SW 1271 (cell line): Measurements from ENCODE around the gene HOXA3.

Experiments used
- DNase-seq, 2 experiments: peaks; one replicate each; lab custom pipeline; 2025; lab: John Stamatoyannopoulos, UW

The HOXA3 gene

GRCh38 chr7:27189295-27189996 is 37.1 kb upstream of the HOXA3 start:
- no peak for DNase-seq

DNA sequence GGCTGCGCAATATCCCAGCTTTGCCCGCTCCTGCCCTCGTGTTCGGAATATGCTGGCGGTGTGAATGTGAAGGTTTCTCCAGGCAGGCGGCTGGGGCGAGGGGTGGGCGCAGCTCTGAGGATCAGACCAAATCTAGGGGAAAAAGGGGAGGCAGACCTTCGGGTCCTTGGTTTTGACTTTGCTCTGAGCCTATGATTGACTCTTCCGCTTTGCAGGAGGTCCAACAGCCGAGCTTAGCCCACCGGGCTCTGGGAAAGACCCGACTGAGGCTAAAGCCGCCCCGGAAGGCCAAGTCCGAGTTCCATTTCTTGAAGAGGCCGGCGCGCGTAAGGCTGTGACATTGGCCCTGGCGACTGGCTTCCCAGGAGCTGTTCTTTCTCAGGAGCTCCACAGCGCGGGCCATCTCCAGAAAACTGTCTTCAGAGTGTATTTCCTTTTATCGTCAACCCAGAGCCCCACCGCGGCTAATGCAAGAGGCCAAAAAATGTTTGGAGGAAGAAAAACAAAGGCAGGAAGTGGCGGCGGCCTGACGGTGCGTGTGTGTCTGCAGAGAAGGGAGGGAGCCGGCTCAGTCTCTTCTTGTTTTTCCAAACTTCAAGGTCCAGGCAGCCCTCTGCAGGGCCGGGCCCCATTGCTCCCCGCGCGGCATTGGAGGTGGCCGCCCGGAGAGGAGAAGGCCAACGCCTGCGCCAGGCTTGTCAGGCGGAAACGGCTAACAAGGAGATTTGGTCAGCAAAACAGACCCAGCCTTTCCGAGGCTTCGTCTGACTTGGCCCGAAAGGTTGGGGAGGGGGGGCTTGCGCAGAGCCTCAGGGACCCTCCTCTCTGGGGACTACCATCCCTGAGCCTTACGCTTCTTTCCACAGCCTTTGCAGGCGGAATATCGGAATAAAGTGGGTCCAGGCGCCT is 36.3 kb upstream of the HOXA3 start:
- no peak for DNase-seq

DNA sequence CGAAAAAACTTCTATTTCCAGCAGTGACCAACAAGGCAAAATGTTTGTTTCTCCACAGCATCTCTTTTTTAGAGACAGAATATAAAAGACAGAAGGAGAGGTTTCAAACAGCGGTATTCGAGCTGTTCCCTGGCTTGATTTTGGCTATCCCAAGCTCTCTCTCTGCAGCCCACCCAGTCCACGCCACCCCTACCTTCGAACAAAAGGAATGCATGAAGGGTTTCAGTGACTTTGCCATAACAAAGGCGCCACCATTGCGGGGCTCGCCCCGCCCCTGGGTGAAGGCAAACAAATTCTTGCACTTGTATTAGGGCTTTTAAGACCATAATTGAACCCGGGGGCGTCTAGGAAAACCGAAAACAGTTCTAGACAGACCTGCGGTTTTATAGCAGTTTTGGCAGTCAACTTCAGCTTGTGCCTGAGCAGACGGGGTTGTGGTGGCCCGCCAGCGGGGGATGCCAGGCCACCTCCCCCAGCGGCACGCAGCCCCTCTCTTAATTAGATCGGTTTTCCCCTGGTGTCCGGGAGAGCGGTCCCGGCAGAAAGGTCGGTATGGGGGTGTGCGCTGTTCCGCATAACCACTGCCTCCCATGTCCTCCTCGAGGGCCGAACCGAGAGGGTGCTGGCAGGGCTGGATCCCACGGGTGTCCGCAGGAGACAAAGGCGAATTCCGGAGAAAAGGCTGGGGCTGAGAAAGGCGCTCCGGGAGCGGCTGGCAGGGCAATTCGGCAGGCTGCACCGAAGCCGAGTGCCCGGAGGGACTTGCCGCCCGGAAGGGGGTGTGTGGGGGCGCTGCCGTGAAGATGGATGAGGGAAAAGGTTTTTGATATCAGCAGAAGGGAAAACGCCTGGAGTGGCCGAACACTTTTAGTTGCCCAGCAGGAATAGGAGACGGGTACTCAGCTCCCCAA is 35.3 kb upstream of the HOXA3 start:
- DNase-seq = no peak

- no peak for DNase-seq
Measured at GRCh38 chr7:27186668-27187474, 34.5 kb upstream of the HOXA3 start.

DNA sequence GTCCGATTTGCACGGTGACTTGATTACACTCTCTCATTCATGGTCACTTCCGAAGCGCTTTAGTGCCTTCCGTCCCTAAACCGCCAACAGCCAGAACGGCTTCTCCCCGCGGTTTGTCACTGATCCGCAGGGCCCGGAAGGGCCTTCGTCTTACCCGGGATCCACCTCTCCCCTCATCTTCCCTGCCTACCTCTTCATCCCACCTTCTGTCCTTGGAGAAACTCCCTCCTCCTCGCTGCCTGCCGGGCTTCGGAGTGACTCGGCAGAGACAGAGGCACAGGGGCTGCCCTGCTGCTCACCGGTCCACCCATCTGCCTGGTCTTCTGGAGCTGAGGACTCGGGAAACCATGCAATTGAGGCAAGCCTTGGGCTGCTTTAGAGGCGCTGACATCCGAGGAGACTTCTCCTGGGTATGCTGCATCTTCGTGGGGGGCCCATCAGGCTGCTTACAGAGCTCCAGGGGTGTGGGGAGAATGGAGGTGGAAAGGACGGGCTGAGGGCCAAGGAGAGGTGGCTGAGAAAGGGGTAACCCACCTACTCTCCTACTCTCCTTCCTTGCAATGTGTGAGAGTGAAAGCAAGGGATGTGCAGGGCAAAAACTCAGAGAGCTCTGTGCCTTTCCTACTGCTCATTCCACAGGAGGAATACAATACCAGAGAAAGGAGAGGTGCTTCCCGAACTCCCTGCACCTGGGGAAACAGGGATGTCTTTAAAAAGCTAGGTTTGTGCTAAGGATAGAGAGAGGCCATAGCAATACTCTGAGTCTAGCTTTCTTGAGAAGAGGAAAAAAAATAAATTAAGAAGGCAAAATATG is 33.7 kb upstream of the HOXA3 start:
- DNase-seq = no peak

DNA sequence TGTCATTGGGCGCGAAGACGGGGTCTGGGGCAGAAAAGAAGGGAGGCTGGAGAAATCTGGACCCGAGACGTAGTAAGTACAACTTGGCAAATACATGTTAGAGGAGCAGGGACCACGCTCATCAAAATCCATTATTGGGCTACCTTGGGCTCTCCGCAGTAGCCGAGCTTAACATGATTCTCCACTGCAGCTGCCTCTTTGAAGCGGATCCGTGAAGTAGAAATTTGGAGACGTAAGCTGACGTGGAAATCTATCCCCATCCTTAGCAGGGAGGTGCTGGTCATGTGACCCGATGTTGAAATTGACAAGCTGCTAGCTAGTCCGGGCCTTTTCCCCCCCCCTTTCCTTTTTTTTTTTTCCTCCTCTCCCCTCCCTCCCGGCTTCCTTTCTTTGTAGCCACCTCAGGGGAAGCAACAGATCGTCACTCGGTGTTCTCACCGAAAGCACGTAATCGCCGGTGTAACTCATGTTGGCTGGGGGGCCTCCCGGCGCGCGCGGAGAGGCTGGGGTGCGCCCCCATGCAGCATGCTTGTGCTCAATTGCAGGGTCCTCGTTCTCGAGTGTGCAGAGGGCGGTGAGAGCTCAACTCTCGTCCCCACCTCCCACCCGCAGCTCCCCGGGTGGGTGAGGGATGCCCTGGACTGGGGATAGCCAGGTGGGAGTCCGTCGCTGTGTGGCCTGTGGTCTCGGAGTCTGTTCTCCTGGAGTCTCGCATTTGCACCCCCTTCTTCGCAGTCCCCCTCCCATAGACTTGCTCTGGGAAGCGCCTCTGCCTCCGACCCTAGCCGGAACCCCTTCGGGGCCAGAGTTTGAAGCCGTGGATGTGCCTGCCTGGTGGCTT is 32.9 kb upstream of the HOXA3 start, which contains the start of gene HOXA11:
Gene HOXA11 (minus strand): TSS at position 220 of the 841 bp plus-strand sequence. CDS start 88 bp downstream, at position 132.
- DNase-seq = no peak

GRCh38 chr7:27184337-27185012 is 32.1 kb upstream of the HOXA3 start:
- DNase-seq = peak in 1 of 2 experiments; percentile 21

GRCh38 chr7:27183682-27184336 is 31.4 kb upstream of the HOXA3 start:
- DNase-seq = no peak

GRCh38 chr7:27182861-27183681 is 30.7 kb upstream of the HOXA3 start:
- DNase-seq = no peak

DNA sequence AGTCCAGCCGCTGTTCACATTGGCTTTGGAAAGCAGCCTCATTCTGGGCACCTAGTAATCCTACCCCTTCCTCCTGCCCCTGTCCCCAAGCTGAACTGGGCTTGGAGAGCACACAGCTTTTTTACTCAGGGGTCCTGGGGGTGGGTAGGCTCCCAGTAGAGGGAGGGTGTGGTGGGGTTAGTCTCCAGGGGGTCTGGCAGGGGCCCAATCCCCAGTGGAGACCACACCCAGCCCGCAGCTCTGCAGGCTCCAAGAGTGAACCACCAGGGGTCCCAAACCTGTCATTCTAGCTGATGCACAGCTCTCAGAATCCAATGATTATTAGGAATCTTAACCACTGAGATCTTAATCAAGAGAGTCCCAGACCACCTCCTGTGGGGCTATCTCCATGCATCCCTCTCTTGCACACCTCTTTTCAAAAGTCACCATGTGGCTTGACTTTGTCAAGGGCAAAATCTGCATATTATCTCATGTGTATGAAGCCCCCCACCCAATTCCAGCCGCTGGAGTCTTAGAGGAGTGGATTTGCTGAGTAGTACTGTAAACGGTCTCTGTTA is 30.0 kb upstream of the HOXA3 start:
- no peak for DNase-seq

- no peak for DNase-seq
Measured at GRCh38 chr7:27181795-27182275, 29.5 kb upstream of the HOXA3 start.

DNA sequence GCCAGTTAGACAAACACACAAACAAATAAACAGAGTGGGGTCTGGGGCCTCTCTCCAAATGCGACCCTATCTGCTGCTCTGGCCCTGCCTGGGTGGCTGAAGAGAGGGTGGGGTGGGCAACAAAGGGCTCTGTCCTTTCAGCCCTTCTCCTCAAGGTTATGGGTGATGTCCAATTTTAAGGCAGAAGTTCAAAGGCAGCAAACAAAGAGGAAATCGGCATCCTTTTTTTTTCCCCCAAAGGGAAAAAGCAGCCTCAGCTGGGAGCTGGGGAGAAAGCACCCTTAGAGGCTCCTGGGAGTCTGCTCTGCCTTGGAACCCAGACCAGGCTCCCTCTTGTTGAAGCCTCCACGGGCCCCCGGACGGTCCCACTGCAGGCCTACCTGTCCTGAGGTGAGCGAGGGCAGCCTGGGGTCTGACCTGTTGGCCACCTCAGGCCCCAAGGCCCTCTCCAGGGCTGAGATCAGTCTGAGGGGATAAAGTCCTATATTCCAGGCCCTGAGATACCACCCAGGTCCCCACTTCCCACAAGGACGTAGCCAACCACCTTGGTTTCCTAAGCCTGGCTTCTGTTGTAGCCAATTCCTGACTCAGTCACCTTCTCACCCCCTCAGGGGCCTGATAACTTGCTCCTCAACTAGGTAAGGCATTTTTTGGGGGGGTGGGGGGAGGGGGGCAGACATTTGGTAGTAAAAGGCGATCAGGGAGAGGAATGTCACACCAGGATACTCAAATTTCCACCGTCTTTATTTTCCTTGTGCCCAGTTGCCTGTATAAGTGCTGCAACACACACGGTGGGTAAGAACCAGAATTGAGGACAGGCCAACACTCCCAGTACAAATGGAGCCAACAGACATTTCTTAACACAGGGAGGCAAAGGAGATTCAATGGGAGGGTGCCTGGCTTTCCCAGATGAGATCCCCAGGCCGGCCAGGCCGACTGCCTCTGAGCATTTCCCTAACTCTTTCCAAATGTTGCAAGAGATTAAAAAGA is 28.3 kb upstream of the HOXA3 start:
- DNase-seq = no peak

DNA sequence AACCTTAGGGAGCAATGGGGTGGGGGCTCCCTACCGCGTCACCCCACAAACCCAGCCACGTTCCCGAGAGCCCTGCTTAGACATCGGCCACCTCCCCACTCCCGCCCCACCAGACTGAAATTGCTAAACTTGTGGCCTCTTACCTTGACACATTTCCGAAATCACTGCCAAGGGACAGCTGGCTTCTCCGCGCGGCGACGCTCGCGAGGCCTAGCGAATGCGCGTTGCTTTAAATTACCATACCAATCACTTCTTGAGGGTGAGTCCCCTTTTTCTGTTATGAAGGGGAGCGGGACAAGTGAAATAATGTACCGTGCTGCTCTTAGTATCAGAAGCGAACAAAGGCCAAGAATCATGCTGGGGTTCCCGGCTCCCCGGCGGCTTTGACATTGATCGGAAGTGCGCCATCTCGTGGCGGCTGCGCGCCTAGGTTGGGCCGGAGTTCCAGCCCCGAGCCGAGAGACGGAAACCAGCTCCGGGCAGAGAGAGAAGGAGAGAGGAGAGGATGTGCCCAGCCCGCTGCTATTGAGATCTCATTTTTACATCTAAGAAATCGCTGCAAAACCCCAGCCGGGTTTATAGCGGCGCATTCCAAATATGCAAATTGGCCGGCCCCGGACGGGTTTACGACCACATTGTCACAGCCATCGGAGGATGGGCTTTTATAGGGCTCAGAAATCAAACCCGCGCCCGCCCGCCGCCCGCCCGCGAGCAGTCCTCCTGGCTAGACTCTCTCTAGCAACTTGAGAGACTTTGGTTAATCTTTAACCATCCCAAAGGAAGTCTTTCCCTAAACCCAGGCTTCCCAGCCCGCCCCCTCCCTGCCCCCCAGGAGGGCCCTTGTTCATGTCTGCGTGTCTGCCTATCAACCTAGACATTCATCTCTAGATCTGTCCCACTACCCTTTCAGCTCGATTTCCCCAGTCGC is 27.4 kb upstream of the HOXA3 start:
- peak in 1 of 2 experiments; percentile 23 for DNase-seq

DNA sequence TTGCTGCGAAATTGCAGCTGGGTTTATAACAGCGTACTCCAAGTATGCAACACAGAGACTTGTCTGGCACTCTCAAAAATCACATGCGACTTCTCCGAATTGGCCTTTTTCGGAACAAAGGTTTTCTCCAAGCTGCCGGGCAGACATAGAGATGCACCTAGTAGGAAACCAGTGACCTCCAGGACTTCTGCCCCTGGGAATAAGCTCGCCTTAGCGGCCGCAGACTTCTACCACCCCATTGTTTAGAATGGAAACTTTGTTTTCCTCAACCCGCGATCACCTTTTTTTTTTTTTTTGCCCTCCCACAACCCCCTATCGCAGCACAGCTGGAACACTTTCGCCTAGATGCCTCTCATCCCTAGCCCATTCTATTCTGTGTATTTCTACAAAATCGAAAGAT is 26.6 kb upstream of the HOXA3 start:
- no peak for DNase-seq

DNA sequence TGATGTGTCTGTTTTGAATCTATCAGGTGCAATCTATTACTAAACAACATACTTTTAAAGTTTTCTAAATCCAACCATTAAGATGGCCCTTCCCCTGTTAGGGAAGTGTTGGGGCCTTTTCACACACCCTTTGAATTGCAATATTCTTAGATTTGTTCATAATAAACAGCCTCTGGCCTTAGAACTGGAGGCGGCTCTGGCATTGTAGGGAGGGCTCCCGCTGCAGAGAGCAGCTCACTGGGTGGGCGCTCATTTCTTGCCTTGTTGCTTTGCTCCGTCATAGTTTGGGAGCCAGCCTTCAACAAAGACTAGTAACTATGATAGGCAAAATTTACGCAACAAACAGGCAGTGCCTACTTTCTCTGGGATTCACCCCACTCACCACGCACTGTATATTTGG is 26.0 kb upstream of the HOXA3 start:
- DNase-seq = no peak
